ENCODE data around the gene CAMK2B. TPM values are rescaled to one million over a fixed set of nuclear protein-coding genes. Genes with fewer than 3 reads are reported as not detected.

Gene CAMK2B
- total RNA-seq, 5 donors from 2014 or later (not counting 1 experiment from before 2014, with no cell fraction given), result 0.35 TPM; not detected in 4

DNA sequence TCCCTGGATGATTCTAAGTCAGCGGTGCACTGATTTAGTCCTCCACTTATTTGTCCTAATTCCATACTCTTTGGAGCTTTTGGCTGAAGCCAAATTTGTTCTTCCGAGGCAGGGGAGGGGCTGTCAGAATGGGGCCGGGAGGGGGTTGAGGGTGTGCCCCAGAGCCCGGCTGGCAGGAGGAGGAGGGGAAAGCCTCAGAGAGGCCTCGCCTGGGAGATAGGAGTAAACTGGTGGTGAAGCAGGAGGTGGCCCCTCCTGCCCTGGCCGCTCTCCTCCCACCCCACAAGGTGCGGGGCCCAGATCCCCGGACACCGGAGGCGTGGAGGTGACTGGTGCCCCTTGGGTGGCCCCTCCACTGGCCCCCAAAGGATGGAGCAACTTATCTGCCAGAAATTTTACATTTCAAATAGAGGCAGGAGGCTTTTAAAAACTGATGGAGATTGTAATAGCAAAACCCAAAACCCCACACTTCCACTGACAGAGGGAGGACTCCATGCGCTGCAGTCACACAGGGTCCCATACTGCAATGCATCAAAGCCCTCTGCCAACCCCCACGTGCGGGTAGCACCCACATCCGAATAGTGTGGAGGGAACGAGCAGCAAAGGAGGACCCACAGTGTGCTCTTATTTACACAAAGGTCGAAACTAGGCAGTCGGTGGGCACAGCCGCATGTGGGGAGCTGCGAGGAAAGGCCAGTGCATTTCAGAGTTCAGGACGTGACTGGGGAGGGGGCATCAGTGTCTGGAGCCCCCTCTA lies 61.9 kb downstream of the CAMK2B start:
- no peak overlapping the region for H3K4me3 Mint-ChIP-seq
- ChIA-PET POLR2A (no interaction called here), CTCF (no interaction called here)
- DNase-seq (no peak), ATAC-seq (replicated peaks in 1 of 4) (no peak)
- H3K4me3 ChIP-seq (ENCODE audit: control insufficient read depth in 1 of 2, extremely low read depth in 1 of 2, low read length in 1 of 2), result no peak overlapping the region
- H3K27me3 Mint-ChIP-seq, result peaks cover 0 to 5% of the 10 kb centered on the region in 2 donors
- no peaks in the 10 kb centered on the region for H3K36me3 ChIP-seq (ENCODE audit: control insufficient read depth in 2 of 2, extremely low read depth in 1 of 2, insufficient read depth in 1 of 2, low read length in 1 of 2)
- no peaks in the 10 kb centered on the region for H3K9me3 ChIP-seq
- no peak overlapping the region for H3K27ac ChIP-seq (ENCODE audit: low read length)
- peaks cover 14 to 15% (median 15%) of the 10 kb centered on the region in 3 donors for H3K4me1 Mint-ChIP-seq
- H3K9me3 Mint-ChIP-seq, result no peaks in the 10 kb centered on the region
- peaks cover 5 to 11% of the 10 kb centered on the region in 2 experiments for H3K4me1 ChIP-seq (ENCODE audit: control insufficient read depth in 1 of 2, extremely low read depth in 1 of 2, insufficient read depth in 2 of 2, low read length in 2 of 2)
- H3K27me3 ChIP-seq (replicated peaks in 1 of 2; ENCODE audit: control insufficient read depth in 2 of 2, extremely low read depth in 1 of 2, insufficient read depth in 2 of 2, low read length in 1 of 2), result peaks cover 0 to 19% of the 10 kb centered on the region in 2 experiments
- WGBS (ENCODE audit: insufficient coverage), result 72% methylated on average over 12 of the region's 20 CpGs
- H3K36me3 Mint-ChIP-seq, result no peaks in the 10 kb centered on the region
- no peak overlapping the region for H3K27ac Mint-ChIP-seq

DNA sequence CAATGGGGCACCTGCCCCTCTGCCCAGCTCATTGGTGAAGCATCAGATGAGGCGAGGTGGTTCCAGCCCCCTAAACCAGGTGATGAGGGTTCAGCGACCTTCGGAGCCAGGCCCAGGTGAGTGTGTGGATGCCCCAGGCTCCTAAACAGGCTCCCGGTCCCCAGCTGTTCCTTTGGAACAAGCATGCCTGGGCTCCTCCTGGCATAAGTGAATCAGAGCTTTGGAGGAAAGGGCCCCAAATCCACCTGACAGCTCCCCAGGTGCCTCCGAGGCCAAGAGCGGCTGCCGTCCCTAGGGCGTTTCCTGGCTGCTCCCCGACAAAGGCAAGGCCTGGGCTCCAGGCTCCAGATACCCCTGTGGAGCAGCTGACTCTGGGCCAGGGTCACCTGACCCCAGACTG lies 63.4 kb downstream of the CAMK2B start:
- Mint-ChIP-seq H3K36me3 (no peaks in the 10 kb centered on the region), H3K4me3 (no peak overlapping the region), H3K27ac (no peak overlapping the region), H3K4me1 (peaks cover 25 to 29% (median 27%) of the 10 kb centered on the region in 3 donors), H3K9me3 (no peaks in the 10 kb centered on the region), H3K27me3 (peaks cover 0 to 5% of the 10 kb centered on the region in 2 donors)
- H3K27me3 ChIP-seq (replicated peaks in 1 of 2; ENCODE audit: control insufficient read depth in 2 of 2, extremely low read depth in 1 of 2, insufficient read depth in 2 of 2, low read length in 1 of 2), result peaks cover 0 to 16% of the 10 kb centered on the region in 2 experiments
- no peak overlapping the region for H3K4me3 ChIP-seq (ENCODE audit: control insufficient read depth in 1 of 2, extremely low read depth in 1 of 2, low read length in 1 of 2)
- no peaks in the 10 kb centered on the region for H3K36me3 ChIP-seq (ENCODE audit: control insufficient read depth in 2 of 2, extremely low read depth in 1 of 2, insufficient read depth in 1 of 2, low read length in 1 of 2)
- ChIA-PET CTCF (no interaction called here), POLR2A (no interaction called here)
- H3K4me1 ChIP-seq (ENCODE audit: control insufficient read depth in 1 of 2, extremely low read depth in 1 of 2, insufficient read depth in 2 of 2, low read length in 2 of 2), result peaks cover 18 to 25% of the 10 kb centered on the region in 2 experiments
- ATAC-seq (replicated peaks in 1 of 4) (no peak), DNase-seq (no peak)
- H3K27ac ChIP-seq (ENCODE audit: low read length), result no peak overlapping the region
- no peaks in the 10 kb centered on the region for H3K9me3 ChIP-seq
- whole genome bisulfite sequencing (ENCODE audit: insufficient coverage), result 95% methylated on average over 8 of the region's 9 CpGs

DNA sequence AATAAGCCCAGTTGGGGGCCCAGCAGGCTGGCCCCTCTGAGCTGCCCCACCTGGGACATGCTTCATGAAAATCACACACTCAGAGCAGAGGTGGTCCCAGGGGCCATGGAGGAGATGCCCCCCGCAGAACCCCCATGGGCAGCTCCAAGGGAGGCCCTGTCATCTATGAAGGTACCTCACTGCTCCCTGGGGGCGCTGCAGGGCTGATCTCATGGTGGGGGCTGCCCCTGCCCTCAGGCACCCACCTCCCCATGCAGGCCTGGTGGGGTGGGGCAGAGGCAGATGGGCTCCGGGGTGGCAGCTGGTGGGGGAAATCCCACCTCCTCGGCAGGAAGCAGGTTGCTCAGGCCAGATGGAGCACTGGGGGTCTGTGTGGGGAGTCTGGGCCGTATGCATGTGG lies 64.2 kb downstream of the CAMK2B start:
- Mint-ChIP-seq H3K4me1 (peaks cover 25 to 29% (median 27%) of the 10 kb centered on the region in 3 donors), H3K4me3 (no peak overlapping the region), H3K9me3 (no peaks in the 10 kb centered on the region), H3K27me3 (peaks cover 0 to 5% of the 10 kb centered on the region in 2 donors), H3K27ac (no peak overlapping the region), H3K36me3 (no peaks in the 10 kb centered on the region)
- no peak overlapping the region for H3K27ac ChIP-seq (ENCODE audit: low read length)
- no peak for ATAC-seq (replicated peaks in 1 of 4)
- ChIA-PET POLR2A (no interaction called here), CTCF (no interaction called here)
- H3K36me3 ChIP-seq (ENCODE audit: control insufficient read depth in 2 of 2, extremely low read depth in 1 of 2, insufficient read depth in 1 of 2, low read length in 1 of 2), result no peaks in the 10 kb centered on the region
- WGBS (ENCODE audit: insufficient coverage), result 67% methylated on average over 1 of the region's 5 CpGs
- peaks cover 0 to 16% of the 10 kb centered on the region in 2 experiments for H3K27me3 ChIP-seq (replicated peaks in 1 of 2; ENCODE audit: control insufficient read depth in 2 of 2, extremely low read depth in 1 of 2, insufficient read depth in 2 of 2, low read length in 1 of 2)
- no peak for DNase-seq
- H3K4me1 ChIP-seq (ENCODE audit: control insufficient read depth in 1 of 2, extremely low read depth in 1 of 2, insufficient read depth in 2 of 2, low read length in 2 of 2), result peaks cover 19 to 31% of the 10 kb centered on the region in 2 experiments
- H3K4me3 ChIP-seq (ENCODE audit: control insufficient read depth in 1 of 2, extremely low read depth in 1 of 2, low read length in 1 of 2), result no peak overlapping the region
- no peaks in the 10 kb centered on the region for H3K9me3 ChIP-seq

DNA sequence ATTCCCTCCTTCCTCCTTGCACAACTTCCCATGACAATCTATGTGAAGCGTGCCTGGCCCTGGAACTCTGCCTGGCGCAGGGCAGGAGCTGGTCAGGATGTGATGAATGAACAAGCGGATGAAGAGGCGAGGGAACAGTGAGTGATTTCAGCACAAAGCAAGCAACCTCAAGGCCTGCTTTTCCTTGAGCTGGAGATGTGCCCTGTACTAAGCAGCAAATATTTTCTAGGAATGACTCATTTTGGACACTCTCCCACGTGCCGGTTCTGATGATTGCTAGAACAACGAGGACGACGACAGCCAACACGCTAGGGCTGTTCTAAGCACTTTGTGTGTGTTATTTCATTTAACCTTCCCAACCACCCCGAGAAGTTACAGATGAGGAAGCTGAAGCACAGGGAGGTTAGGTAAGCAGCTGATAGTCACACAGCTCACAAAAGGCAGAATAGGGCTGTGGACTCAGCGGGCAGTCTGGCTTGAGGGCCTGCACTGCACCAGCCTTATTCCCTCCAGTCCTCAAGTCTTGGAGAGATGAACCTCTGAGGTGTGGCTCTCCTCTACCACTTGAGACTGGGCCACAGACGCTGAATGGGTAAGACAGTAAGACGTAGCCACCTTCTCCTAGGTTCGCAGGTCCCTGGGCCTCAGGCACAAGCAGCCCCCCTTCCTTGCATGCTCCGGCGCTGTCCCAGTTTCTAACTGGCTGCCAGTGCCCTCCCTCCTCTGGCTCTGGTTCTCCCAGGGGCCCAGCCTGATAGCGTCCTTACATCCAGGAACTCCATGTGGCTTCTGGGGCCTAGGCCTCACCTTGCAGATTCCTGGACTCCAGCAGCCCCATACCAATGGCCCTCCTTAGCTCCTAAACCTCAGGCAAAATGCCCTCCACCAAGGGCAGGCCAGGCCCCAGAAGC lies 65.6 kb downstream of the CAMK2B start:
- Mint-ChIP-seq H3K36me3 (no peaks in the 10 kb centered on the region), H3K27me3 (peaks cover 0 to 5% of the 10 kb centered on the region in 2 donors), H3K4me1 (peaks cover 25 to 29% (median 27%) of the 10 kb centered on the region in 3 donors), H3K4me3 (no peak overlapping the region), H3K27ac (peak overlapping the region; percentile 55 to 68), H3K9me3 (no peaks in the 10 kb centered on the region)
- 97% methylated on average over 8 of the region's 18 CpGs for WGBS (ENCODE audit: insufficient coverage)
- DNase-seq, result no peak
- no peak overlapping the region for H3K27ac ChIP-seq (ENCODE audit: low read length)
- POLR2A ChIA-PET, result interaction anchor here in 1 of 2 donors (0.5 kb wide), 1 partner anchor 209 kb away, joined by 9 read pairs; no protein-coding TSS in a partner anchor
- peaks cover 0 to 15% of the 10 kb centered on the region in 2 experiments for H3K27me3 ChIP-seq (replicated peaks in 1 of 2; ENCODE audit: control insufficient read depth in 2 of 2, extremely low read depth in 1 of 2, insufficient read depth in 2 of 2, low read length in 1 of 2)
- no peaks in the 10 kb centered on the region for H3K36me3 ChIP-seq (ENCODE audit: control insufficient read depth in 2 of 2, extremely low read depth in 1 of 2, insufficient read depth in 1 of 2, low read length in 1 of 2)
- H3K4me1 ChIP-seq (ENCODE audit: control insufficient read depth in 1 of 2, extremely low read depth in 1 of 2, insufficient read depth in 2 of 2, low read length in 2 of 2), result peaks cover 19 to 31% of the 10 kb centered on the region in 2 experiments
- H3K4me3 ChIP-seq (ENCODE audit: control insufficient read depth in 1 of 2, extremely low read depth in 1 of 2, low read length in 1 of 2), result no peak overlapping the region
- CTCF ChIA-PET, result no interaction called here
- no peak for ATAC-seq (replicated peaks in 1 of 4)
- no peaks in the 10 kb centered on the region for H3K9me3 ChIP-seq

DNA sequence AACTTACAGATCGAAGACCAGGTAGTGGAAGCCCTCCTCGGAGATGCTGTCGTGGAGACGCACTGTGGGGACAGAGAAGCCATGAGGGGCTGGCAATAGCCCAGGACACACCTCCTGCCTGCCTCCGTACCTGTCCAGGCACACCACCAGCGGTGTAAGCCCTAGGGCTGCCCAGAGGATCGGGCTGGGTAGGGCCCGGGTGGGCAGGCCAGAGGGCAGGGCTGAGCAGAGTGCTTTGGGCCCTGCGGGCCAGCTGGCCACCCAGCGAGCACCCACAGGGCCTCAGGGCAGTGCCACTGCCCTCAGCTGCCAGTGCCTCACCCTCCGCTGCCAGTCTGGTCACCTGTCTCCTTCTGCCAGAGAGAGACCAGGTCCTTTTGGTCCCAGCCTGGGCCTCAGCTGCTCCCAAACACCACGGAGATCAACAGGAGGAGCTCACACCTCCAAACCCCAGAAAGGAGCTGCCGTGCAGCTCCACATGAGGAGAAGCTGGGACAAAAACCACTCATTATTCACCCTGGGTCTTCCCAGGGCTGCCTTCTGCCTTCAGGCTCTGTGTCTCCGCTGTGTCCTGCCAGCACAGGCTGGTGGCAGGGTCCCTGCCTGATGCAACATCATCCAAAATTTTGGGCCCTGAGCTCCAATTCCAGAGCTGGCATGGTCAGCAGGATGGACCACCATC lies 66.4 kb downstream of the CAMK2B start:
- no peaks in the 10 kb centered on the region for H3K9me3 ChIP-seq
- Mint-ChIP-seq H3K27ac (peak overlapping the region; percentile 90 to 94), H3K4me1 (peaks cover 25 to 29% (median 27%) of the 10 kb centered on the region in 3 donors), H3K9me3 (no peaks in the 10 kb centered on the region), H3K36me3 (no peaks in the 10 kb centered on the region), H3K4me3 (peak overlapping the region in 1 of 3 donors; percentile 63), H3K27me3 (peaks cover 0 to 5% of the 10 kb centered on the region in 2 donors)
- ChIA-PET CTCF (no interaction called here), POLR2A (interaction anchor here in 1 of 2 donors (0.5 to 0.6 kb wide), 2 partner anchors 112 to 210 kb away, joined by 5 to 9 read pairs; no protein-coding TSS in a partner anchor)
- DNase-seq (no peak), ATAC-seq (replicated peaks in 1 of 4) (no peak)
- peak overlapping the region; percentile 87 for H3K27ac ChIP-seq (ENCODE audit: low read length)
- H3K4me3 ChIP-seq (ENCODE audit: control insufficient read depth in 1 of 2, extremely low read depth in 1 of 2, low read length in 1 of 2), result no peak overlapping the region
- H3K4me1 ChIP-seq (ENCODE audit: control insufficient read depth in 1 of 2, extremely low read depth in 1 of 2, insufficient read depth in 2 of 2, low read length in 2 of 2), result peaks cover 19 to 31% of the 10 kb centered on the region in 2 experiments
- WGBS (ENCODE audit: insufficient coverage), result 98% methylated on average over 14 of the region's 14 CpGs
- H3K36me3 ChIP-seq (ENCODE audit: control insufficient read depth in 2 of 2, extremely low read depth in 1 of 2, insufficient read depth in 1 of 2, low read length in 1 of 2), result no peaks in the 10 kb centered on the region
- H3K27me3 ChIP-seq (replicated peaks in 1 of 2; ENCODE audit: control insufficient read depth in 2 of 2, extremely low read depth in 1 of 2, insufficient read depth in 2 of 2, low read length in 1 of 2), result peaks cover 0 to 8% of the 10 kb centered on the region in 2 experiments

DNA sequence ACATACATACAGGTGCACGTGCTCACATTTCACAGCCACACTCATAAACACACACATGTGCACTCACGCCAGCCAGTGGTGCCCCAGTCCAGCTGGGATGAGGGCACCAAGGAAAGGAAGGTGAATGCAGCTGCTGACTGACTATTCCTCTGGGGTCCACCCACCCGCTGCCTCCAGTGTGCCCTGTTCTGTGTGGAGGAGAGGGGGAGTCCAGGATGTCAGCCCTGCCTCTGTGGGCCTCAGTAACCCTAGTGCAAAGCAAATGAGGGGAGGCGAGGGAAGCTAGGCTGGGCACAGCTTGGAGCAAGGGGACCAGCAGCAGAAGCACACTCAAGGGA lies 67.0 kb downstream of the CAMK2B start:
- ATAC-seq (replicated peaks in 1 of 4) (no peak), DNase-seq (no peak)
- POLR2A ChIA-PET, result interaction anchor here in 1 of 2 donors (0.6 kb wide), 1 partner anchor 113 kb away, joined by 5 read pairs; no protein-coding TSS in a partner anchor
- Histone ChIP-seq H3K27me3 (replicated peaks in 1 of 2; ENCODE audit: control insufficient read depth in 2 of 2, extremely low read depth in 1 of 2, insufficient read depth in 2 of 2, low read length in 1 of 2) (peaks cover 0 to 2% of the 10 kb centered on the region in 2 experiments), H3K4me3 (ENCODE audit: control insufficient read depth in 1 of 2, extremely low read depth in 1 of 2, low read length in 1 of 2) (peak overlapping the region in 1 of 2 donors; percentile 16), H3K27ac (ENCODE audit: low read length) (peak overlapping the region; percentile 87), H3K4me1 (ENCODE audit: control insufficient read depth in 1 of 2, extremely low read depth in 1 of 2, insufficient read depth in 2 of 2, low read length in 2 of 2) (peaks cover 19 to 31% of the 10 kb centered on the region in 2 experiments), H3K9me3 (no peaks in the 10 kb centered on the region), H3K36me3 (ENCODE audit: control insufficient read depth in 2 of 2, extremely low read depth in 1 of 2, insufficient read depth in 1 of 2, low read length in 1 of 2) (no peaks in the 10 kb centered on the region)
- CTCF ChIA-PET, result interaction anchor here (0.6 to 1.1 kb wide), 2 partner anchors 17 to 851 kb away, joined by 3 read pairs; no protein-coding TSS in a partner anchor
- H3K27me3 Mint-ChIP-seq, result peaks cover 0 to 5% of the 10 kb centered on the region in 2 donors
- no peaks in the 10 kb centered on the region for H3K36me3 Mint-ChIP-seq
- H3K4me1 Mint-ChIP-seq, result peaks cover 25 to 29% (median 27%) of the 10 kb centered on the region in 3 donors
- no peaks in the 10 kb centered on the region for H3K9me3 Mint-ChIP-seq
- 60% methylated on average over 2 of the region's 4 CpGs for WGBS (ENCODE audit: insufficient coverage)
- H3K4me3 Mint-ChIP-seq, result peak overlapping the region; percentile 29 to 63 (median 58)
- H3K27ac Mint-ChIP-seq, result peak overlapping the region; percentile 90 to 94
